ENCODE measurements around the gene SSBP3. TPM values are rescaled to one million over a fixed set of nuclear protein-coding genes. Genes with fewer than 3 reads are reported as not detected.

Gene SSBP3
- total RNA-seq, 1 experiment from 2014 or later: 115 TPM

DNA sequence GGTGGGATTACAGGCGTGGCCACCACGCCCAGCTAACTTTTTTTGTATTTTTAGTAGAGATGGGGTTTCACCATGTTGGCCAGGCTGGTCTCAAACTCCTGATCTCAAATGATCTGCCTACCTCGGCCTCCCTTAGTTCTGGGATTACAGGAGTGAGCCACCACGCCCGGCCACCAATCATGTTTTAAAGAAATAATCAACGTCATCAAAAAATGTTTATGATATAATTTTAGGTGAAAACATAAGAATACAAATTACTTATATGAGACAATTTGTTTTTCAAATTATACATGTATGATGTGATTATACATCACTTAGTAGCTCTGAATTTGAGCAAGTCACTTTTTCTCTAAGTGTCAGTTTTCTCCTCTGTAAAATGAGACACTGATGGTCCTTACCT is 31.6 kb upstream of the SSBP3 start:
- H3K4me1 Mint-ChIP-seq: 0 out of 2 replicates have a peak, but pooled peaks cover 3% of the 10 kb centered on the region
- DNase-seq (ENCODE audit: low spot score): no peak
- no peak overlapping the region for H3K27ac Mint-ChIP-seq
- H3K9me3 Mint-ChIP-seq: 0 out of 2 replicates have a peak, but pooled peaks cover 3% of the 10 kb centered on the region
- ATAC-seq: no peak
- CTCF ChIA-PET: no interaction called here
- TF ChIP-seq, protein P1, sequence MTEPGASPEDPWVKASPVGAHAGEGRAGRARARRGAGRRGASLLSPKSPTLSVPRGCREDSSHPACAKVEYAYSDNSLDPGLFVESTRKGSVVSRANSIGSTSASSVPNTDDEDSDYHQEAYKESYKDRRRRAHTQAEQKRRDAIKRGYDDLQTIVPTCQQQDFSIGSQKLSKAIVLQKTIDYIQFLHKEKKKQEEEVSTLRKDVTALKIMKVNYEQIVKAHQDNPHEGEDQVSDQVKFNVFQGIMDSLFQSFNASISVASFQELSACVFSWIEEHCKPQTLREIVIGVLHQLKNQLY (CRISPR knock-in tag; IDR thresholded peaks at IDR 0.05): no peak
- TF ChIP-seq, protein P2, sequence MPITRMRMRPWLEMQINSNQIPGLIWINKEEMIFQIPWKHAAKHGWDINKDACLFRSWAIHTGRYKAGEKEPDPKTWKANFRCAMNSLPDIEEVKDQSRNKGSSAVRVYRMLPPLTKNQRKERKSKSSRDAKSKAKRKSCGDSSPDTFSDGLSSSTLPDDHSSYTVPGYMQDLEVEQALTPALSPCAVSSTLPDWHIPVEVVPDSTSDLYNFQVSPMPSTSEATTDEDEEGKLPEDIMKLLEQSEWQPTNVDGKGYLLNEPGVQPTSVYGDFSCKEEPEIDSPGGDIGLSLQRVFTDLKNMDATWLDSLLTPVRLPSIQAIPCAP (CRISPR knock-in tag; IDR thresholded peaks at IDR 0.05): no peak
- no peak for TF ChIP-seq IRF2 (CRISPR knock-in tag; IDR thresholded peaks at IDR 0.05; ENCODE audit: borderline replicate concordance, low read depth)
- TF ChIP-seq FOXJ3 (CRISPR knock-in tag; IDR thresholded peaks at IDR 0.05; ENCODE audit: borderline replicate concordance): no peak
- TF ChIP-seq, protein P3, sequence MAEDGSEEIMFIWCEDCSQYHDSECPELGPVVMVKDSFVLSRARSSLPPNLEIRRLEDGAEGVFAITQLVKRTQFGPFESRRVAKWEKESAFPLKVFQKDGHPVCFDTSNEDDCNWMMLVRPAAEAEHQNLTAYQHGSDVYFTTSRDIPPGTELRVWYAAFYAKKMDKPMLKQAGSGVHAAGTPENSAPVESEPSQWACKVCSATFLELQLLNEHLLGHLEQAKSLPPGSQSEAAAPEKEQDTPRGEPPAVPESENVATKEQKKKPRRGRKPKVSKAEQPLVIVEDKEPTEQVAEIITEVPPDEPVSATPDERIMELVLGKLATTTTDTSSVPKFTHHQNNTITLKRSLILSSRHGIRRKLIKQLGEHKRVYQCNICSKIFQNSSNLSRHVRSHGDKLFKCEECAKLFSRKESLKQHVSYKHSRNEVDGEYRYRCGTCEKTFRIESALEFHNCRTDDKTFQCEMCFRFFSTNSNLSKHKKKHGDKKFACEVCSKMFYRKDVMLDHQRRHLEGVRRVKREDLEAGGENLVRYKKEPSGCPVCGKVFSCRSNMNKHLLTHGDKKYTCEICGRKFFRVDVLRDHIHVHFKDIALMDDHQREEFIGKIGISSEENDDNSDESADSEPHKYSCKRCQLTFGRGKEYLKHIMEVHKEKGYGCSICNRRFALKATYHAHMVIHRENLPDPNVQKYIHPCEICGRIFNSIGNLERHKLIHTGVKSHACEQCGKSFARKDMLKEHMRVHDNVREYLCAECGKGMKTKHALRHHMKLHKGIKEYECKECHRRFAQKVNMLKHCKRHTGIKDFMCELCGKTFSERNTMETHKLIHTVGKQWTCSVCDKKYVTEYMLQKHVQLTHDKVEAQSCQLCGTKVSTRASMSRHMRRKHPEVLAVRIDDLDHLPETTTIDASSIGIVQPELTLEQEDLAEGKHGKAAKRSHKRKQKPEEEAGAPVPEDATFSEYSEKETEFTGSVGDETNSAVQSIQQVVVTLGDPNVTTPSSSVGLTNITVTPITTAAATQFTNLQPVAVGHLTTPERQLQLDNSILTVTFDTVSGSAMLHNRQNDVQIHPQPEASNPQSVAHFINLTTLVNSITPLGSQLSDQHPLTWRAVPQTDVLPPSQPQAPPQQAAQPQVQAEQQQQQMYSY (CRISPR knock-in tag; IDR thresholded peaks at IDR 0.05): no peak
- TF ChIP-seq MYBL2 (CRISPR knock-in tag; IDR thresholded peaks at IDR 0.05): no peak
- TF ChIP-seq, protein P4, sequence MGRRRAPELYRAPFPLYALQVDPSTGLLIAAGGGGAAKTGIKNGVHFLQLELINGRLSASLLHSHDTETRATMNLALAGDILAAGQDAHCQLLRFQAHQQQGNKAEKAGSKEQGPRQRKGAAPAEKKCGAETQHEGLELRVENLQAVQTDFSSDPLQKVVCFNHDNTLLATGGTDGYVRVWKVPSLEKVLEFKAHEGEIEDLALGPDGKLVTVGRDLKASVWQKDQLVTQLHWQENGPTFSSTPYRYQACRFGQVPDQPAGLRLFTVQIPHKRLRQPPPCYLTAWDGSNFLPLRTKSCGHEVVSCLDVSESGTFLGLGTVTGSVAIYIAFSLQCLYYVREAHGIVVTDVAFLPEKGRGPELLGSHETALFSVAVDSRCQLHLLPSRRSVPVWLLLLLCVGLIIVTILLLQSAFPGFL (CRISPR knock-in tag; IDR thresholded peaks at IDR 0.05; ENCODE audit: borderline replicate concordance): no peak
- TF ChIP-seq, protein P5, sequence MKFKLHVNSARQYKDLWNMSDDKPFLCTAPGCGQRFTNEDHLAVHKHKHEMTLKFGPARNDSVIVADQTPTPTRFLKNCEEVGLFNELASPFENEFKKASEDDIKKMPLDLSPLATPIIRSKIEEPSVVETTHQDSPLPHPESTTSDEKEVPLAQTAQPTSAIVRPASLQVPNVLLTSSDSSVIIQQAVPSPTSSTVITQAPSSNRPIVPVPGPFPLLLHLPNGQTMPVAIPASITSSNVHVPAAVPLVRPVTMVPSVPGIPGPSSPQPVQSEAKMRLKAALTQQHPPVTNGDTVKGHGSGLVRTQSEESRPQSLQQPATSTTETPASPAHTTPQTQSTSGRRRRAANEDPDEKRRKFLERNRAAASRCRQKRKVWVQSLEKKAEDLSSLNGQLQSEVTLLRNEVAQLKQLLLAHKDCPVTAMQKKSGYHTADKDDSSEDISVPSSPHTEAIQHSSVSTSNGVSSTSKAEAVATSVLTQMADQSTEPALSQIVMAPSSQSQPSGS (CRISPR knock-in tag; IDR thresholded peaks at IDR 0.05; ENCODE audit: borderline replicate concordance, low read depth): no peak
- TF ChIP-seq EMX1 (CRISPR knock-in tag; IDR thresholded peaks at IDR 0.05): no peak
- no peak for TF ChIP-seq GRHL2 (CRISPR knock-in tag; IDR thresholded peaks at IDR 0.05; ENCODE audit: insufficient replicate concordance, severe bottlenecking)
- no peak for TF ChIP-seq ELF4 (CRISPR knock-in tag; IDR thresholded peaks at IDR 0.05; ENCODE audit: low read depth)
- TF ChIP-seq, protein P6, sequence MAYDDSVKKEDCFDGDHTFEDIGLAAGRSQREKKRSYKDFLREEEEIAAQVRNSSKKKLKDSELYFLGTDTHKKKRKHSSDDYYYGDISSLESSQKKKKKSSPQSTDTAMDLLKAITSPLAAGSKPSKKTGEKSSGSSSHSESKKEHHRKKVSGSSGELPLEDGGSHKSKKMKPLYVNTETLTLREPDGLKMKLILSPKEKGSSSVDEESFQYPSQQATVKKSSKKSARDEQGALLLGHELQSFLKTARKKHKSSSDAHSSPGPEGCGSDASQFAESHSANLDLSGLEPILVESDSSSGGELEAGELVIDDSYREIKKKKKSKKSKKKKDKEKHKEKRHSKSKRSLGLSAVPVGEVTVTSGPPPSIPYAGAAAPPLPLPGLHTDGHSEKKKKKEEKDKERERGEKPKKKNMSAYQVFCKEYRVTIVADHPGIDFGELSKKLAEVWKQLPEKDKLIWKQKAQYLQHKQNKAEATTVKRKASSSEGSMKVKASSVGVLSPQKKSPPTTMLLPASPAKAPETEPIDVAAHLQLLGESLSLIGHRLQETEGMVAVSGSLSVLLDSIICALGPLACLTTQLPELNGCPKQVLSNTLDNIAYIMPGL (CRISPR knock-in tag; IDR thresholded peaks at IDR 0.05): no peak
- TF ChIP-seq GTF2I (CRISPR knock-in tag; conservative IDR thresholded peaks at IDR 0.05): no peak
- no peak for TF ChIP-seq MXD4 (CRISPR knock-in tag; IDR thresholded peaks at IDR 0.05; ENCODE audit: borderline replicate concordance)
- TF ChIP-seq, protein P7, sequence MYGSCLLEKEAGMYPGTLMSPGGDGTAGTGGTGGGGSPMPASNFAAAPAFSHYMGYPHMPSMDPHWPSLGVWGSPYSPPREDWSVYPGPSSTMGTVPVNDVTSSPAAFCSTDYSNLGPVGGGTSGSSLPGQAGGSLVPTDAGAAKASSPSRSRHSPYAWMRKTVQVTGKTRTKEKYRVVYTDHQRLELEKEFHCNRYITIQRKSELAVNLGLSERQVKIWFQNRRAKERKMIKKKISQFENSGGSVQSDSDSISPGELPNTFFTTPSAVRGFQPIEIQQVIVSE (CRISPR knock-in tag; IDR thresholded peaks at IDR 0.05; ENCODE audit: borderline replicate concordance): no peak
- no peak for TF ChIP-seq NFE2L1 (CRISPR knock-in tag; IDR thresholded peaks at IDR 0.05)
- no peak for TF ChIP-seq ZNF396 (CRISPR knock-in tag; IDR thresholded peaks at IDR 0.05; ENCODE audit: borderline replicate concordance)
- TF ChIP-seq, protein P8, sequence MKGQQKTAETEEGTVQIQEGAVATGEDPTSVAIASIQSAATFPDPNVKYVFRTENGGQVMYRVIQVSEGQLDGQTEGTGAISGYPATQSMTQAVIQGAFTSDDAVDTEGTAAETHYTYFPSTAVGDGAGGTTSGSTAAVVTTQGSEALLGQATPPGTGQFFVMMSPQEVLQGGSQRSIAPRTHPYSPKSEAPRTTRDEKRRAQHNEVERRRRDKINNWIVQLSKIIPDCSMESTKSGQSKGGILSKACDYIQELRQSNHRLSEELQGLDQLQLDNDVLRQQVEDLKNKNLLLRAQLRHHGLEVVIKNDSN (CRISPR knock-in tag; IDR thresholded peaks at IDR 0.05): no peak
- no peak for TF ChIP-seq NFYB (CRISPR knock-in tag; conservative IDR thresholded peaks at IDR 0.05; ENCODE audit: low read depth)
- POLR2A ChIA-PET: no interaction called here
- H3K36me3 Mint-ChIP-seq: no peaks in the 10 kb centered on the region
- peaks cover 3% of the 10 kb centered on the region; the same call in 1 of the 2 replicates for H3K27me3 Mint-ChIP-seq (ENCODE audit: low read depth)
- H3K4me3 Mint-ChIP-seq: no peak overlapping the region

Measured in WTC11 (cell line).